Superior temporal gyrus (tissue), 1 donor: ENCODE data around the gene DNAJB1.
"Not testable (repeated sequence)": the region's sequence is repeated elsewhere in the genome, so short reads cannot be mapped to it uniquely, and the experiment has no call there.

Experiments
- DNase-seq: peaks from one replicate; pipeline ENCODE4 v3.0.0-alpha.2; 2016; ENCODE audit errors: extremely low spot score

DNAJB1 gene

DNA sequence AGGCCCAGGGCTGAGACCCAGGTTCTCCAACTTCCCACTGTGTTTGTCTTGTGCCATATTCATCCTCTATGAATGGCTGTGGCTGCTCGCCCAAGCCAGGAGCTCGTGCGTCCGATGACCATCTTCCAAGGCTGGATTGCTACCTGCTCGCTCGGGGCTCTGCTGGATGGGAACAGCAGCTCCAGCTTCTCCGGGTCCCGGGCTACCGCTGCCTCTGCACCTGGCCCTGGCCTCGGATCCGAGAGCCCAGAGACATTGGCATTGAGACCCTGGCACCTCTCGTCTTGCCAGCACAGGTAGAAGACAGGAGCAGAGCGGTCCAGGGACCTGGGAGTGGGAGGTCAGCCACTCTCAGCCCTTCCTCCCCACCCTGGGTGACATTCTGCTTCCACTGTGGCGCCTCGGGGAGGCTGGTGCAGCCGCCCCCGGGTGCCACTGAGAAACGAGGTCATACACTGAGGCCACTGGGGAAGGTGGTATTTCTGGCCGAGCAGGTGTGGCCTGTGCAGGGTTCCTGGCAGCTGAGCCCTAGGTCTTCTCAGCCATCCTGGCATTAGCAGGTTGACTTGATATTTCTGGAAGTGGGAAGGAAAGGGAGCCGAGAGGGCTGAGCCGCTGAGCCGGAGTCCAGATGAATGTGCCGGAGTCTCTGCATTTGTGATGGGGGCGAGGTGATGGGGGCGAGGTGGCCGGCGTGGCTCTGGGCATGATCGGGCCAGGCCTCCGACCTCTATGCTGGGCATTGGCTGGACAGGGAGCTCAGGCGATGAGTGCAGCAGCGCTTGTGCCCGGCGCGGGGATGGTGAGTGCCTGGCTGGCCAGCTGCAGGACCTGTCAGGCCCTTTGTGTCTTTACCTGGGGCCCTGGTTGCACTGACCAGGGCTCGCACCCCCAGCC is 35.1 kb upstream of the DNAJB1 start:
- DNase-seq: no peak

DNA sequence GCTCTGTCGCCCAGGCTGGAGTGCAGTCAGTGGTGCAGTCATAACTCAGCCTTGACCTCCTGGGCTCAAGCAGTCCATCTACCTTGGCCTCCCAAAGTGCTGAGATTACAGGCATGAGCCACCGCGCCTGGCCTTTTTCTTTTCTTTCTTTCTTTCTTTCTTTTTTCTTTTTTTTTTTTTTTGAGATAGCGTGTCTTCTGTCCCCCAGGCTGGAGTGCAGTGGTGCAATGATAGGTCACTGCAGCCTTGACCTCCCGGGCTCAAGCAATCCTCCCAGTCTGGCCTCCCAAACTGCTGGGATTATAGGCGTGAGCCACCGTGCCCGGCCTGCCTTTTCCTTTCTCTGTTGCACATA is 33.8 kb upstream of the DNAJB1 start:
- not testable (repeated sequence) for DNase-seq

DNA sequence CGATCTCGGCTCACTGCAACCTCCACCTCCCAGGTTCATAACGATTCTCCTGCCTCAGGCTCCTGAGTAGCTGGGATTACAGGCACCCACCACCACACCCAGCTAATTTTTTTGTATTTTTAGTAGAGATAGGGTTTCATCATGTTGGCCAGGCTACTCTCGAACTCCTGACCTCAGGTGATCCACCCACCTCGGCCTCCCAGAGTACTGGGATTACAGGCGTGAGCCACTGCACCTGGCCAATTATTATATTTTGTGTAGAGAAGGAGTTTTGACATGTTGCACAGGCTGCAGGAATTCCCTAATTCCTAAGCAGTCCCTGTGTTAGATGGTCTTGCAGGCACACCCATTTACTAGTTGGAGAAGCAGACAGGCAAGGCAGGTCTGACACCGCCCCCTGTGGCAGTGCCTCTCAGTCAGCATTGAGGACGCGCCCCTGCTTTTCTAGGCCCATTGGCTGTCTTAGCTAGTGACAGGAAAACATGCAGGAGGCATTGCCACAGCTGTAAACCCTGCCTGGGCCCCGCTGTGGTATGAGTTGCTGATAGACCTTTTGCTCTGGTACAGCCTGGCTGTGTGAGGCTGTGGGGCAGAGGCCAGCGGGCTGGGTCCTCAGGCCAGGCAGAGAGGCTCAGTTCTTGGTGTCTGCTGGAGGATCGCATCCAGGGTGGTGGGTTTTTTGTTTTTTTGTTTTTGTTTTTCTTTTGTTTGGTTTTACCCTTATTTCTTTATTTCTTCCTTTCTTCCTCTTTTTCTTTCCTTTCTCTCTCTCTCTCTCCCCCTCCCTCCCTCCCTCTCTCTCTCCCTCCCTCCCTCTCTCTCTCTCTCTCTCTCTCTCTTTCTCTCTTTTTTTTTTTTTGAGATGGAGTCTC is 33.2 kb upstream of the DNAJB1 start:
- DNase-seq: peak; percentile 55

DNA sequence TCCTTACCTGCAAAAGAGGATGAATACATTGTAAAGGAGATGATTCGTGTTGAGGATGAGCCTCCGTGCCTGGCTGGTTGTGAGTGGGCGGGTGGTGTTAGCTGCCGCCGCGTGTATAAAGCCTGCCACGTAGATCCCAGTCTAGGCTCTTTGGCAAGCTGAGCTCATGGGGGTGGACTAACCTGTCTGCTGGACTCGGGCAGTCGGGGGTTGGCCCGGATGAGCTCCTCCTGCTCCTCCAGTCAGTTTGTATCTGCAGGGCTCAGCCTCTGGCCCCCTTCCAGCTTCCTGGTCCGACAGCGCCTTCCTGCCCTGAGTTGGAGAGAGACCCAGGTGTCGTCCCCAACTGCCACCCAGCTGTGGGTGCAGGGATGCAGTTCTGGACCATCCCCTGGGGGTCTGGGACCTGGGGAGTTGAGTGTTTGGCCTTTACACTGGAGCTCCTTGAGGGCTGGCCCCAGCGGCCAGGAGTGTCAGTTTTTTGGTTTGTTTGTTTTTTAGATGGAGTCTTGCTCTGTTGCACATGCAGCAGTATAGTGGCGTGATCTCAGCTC is 32.1 kb upstream of the DNAJB1 start:
- DNase-seq: no peak

DNA sequence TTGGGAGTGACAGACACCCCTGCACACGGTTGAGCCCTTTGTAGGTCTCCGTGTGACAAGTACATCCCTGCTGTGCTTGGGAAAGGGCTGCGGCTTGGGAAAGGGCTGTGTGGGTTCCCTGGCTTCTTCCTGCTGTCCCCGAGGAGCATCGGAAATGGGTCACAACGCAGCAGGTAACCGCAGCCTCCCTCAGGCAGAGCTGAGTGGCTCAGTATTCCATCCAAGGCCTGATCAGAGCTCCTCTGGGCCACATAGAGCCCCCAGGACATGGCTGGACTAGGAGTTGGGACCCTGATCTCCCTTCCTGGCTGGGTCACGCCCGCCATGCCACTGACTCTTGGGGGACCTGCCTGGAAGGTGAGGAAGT is 27.5 kb upstream of the DNAJB1 start:
- no peak for DNase-seq

DNA sequence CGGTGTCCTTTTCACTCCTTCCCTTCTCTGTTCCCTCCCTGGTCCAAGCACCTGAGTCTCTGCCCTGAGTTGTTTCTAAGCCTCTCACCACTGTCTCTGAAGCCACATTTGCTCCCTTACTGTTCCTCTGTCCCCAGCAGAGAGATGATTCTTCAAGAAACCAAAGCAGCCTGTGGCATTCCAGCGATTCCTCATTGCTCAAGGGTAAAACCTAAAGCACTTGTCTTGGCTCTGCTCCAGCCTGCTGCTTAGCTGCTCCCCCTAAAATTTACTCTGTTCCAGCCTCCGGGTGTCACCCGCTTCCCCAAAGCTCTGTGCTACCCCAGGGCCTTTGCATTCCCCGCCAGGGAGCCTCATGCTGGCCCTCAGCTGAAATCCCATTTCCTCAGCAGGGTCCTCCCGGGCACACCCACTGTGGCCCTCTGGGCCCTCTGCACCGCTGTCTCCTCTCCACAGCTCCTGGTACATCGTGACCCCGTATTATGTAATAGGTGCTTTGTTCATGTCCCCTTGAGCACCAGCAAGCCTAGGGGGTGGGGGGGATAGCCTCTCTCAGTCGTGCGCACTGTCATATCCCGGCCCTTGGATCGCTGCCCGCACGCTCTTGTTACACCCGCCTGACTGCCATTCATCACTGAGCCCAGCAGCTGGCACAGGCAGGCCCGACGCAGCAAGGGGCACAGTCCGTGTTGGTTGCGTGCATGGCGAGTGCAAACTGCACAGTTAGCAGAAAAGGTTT is 26.9 kb upstream of the DNAJB1 start:
- peak; percentile 94 for DNase-seq

DNA sequence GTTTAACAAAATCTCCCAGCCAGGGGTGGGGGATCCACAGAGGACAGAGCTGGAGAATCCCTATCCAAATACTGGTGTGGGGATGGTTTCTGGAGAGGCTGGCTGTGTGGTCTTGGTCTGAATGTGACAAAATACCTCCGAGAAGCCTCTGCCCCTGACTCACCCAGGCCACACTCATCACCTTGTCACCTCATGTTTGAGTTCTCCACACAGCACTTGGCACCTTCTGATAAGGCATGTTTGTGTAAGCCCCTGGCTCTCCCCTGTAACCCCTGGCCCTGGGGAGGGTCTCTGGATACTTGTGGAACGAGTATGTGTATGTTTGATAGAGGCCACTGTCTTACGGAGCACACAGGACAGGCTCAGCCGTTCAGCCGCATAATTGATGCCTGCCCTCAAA is 25.9 kb upstream of the DNAJB1 start:
- no peak for DNase-seq

DNA sequence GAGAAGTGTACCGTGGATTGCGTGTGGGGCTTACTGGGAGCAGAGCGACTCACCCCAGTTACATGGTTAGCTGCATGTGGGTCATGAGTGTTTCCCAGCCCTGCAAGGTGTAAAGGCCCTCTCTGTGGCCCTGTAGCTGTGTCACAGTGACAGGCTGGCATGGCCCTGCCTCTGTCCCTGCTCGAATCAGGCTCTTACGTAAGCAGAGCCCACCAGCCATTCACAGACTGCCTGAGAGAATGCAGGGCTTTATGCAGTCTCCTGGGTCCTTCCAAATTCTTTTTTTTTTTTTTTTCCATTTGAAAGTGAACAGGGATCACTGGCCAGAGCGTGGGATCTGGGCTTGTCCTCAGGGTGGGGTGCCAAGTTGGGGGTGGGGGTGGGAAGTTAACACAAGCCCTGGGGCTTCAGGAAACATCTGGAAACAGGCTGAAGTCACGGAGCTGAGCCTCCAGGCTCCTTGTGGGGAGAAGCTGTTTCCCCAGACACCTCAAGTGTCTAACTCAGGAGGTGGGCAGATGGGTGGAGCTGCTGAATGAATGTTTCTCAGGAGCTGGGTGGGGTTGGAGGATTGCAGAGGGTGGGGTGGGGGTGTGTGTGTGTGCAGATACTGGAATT is 24.6 kb upstream of the DNAJB1 start:
- no peak for DNase-seq

DNA sequence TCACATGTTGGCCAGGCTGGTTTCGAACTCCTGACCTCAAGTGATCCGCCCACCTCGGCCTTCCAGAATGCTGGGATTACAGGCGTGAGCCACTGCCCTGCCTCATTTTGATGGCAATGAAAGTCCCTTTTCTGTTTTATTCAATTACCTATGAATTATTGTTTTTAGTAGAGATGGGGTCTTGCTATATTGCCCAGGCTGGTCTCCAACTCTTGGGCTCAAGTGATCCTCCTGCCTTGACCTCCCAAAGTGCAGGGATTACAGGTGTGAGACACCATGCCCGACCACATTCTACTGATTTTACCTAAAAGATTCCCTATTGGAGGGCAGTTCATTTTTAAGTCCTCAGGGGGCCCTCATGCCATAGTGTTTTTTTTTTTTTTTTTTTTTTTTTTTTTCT is 23.8 kb upstream of the DNAJB1 start:
- not testable (repeated sequence) for DNase-seq

DNA sequence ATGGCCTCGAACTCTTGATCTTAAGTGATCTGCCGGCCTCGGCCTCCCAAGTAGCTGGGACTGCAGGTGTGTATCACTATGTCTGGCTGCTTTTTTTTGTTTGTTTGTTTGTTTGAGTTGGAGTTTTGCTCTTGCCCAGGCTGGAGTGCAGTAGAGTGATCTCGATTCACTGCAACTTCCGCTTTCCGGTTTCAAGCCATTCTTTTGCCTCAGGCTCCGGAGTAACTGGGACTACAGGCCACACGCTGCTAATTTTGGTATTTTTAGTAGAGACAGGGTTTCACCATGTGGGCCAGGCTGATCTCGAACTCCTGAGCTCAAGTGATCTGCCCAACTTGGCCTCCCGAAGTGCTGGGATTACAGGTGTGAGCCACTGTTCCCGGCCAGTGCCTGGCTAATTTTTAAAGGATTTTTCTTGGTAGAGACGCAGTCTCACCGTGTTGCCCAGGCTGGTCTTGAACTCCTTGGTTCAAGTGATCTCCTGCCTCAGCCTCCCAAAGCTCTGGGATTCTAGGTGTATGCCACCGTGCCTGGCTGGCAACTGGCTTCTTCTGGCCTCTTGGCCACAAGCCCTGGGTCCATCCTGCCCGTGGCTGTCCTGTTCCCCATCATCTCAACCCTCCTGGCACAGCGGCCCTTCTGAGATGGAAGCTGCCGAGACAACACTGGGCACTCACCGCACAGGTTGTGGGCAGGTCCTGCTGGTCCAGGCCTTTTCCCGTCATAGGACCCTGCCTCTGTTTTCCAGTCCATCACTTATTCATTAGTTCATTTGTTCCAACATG is 22.7 kb upstream of the DNAJB1 start:
- no peak for DNase-seq

DNA sequence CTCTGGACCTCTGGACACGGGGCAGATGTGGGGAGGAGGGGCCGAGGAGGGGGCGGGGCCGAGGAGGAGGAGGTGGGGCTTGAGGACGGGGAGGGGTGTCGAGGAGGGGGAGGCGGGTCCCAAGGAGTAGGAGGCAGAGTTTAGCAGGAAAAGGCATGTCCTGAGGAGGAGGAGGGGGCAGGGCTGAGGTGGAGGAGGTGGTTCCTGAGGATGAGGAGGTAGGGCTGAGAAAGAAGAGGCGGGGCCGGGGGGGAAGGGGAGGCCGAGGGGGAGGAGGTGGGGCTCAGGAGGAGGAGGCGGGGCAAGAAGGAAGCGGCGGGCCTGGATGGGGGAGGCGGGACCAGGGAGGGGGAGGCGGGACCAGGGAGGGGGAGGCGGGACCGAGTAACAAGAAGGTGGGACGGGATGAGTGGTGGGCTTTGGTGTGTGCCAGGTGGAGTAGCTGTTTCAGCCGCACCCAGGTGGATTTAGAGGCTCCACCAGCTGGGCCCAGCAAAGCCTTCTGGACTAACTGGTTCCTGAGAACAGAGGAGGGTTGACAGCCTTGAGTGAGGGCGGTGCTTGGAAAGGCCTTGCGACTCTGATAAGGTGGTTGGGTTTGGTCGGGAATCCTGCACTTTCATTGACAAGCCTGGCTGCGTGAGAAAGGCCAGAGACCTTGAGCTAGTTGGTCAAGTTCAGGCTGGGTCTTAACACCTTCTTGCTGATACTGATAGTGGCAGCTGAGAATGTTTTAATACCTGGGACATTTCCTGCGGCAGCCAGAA is 18.9 kb upstream of the DNAJB1 start:
- no peak for DNase-seq

DNA sequence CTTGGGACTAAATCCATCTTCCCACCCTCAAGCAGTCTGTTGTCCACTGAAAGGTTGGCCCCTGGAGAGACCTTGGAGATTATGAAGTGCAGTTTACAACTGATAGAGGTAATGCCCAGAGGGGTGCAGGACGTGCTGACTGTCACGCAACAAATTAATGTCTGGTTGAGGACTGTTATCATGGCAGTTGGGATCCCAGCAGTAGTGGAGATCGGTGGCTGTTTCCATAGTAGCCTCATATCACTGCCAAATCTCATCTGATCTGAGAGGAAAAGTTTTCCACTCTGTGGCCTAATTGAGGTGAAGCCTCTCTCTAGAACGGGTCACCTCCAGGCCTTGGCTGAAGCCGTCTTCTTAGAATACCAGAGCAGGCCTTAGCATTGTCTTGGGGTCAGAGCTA is 15.3 kb upstream of the DNAJB1 start:
- no peak for DNase-seq

DNA sequence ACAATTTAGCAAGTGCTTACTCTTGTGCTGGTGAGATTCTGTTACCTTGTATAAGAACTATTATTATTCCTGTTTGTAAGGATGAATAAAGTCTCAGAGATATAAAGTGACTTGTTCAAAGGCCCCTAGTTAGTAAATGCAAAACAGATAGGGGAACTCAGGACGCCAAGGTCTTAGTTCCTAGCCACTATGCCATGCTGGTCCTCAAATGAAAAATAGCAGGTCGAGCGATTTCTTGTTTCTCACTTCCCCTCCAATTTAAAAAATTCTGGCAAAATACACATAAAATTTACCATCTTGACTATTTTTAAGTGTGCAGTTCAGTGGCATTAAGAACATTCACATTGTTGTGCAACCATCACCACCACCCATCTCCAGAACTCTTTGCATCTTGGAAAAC is 12.3 kb upstream of the DNAJB1 start:
- no peak for DNase-seq

DNA sequence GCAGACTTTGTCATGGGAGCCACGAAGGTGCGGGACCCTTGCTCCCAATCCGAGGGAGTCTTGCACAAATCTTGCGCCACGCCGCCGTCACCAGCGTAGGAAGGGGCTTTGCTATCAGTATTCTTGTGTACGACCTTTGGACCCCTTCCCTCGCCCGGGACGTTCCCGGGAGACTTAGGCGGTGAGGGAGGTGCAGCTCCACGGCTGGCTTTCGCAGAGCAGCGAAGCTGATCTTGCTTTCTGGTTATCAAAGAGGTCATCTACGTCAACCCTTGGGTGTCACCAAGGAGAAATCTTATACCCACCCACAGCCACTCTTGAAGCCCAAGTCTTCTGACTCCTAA is 11.8 kb upstream of the DNAJB1 start:
- peak; percentile 43 for DNase-seq

DNA sequence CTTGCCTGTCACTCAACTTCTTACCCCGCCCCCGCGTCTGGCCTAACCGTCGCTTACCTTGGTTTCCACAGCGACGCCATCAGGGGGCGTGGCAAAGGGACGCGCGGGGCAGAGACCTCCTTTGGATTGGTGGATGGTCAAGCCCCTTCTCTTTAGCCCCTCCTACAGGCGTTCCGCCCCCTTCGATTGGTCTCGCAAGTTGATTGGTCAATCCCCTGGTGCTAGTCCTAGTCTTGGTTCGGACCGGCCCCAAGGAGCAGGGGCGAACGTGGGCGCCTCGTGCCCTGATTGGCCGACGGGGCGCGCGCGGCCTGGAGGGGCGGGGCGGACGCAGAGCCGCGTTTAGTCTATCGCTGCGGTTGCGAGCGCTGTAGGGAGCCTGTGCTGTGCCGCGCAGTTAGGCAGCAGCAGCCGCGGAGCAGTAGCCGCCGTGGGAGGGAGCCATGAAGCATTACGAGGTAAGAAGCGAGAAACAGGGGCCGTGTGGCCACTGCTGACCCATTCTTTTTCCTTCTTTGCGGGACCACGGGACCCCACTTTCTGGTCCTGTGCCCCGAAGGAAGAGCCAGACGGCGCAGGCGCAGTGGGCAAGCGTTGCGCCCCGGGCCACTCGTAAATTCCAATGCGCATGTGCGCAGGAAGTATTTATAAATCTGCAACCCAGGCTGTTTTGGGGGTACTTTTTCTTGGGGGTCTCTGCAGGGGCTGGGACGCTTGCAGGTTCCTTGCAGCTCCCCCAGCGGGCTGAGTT is 11.2 kb upstream of the DNAJB1 start, which contains the start of gene TECR:
TSS of gene TECR (plus strand) at position 341 of the 751 bp plus-strand sequence. CDS start at position 444, 103 bp downstream.
- peak; percentile 100 for DNase-seq

DNA sequence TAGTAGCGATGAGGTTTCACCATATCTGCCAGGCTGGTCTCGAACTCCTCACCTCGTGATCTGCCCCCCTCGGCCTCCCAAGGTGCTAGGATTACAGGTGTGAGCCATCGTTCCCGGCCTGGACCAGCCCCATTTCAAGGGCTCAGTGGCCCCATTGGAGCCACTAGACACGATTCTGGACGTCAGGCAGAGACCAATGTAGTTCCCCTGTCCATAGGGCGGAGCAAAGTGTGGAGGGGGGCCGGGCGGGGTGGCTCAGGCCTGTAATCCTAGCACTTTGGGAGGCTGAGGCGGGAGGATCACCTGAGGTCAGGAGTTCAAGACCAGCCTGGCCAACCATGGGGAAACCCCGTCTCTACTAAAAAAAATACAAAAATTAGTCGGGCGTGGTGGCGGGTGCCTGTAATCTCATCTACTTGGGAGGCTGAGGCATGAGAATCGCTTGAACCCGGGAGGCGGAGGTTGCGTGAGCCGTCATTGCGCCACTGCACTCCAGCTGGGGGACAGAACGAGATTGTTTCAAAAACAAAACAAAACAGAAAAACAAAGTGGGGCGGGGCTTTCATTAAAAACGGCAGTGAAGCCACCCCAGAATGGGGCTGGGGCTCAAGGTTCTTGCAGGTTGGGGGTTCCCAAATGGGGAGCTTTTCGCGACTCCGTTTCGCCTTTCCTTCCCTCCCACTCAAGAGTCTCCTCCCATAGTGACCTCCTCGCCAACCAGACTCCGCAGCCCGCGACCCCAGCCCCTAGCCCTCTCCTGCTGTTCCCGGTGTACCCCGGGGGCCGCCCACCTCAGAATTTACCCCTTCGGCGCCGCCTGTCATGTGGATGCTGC is 10.4 kb upstream of the DNAJB1 start:
- no peak for DNase-seq

DNA sequence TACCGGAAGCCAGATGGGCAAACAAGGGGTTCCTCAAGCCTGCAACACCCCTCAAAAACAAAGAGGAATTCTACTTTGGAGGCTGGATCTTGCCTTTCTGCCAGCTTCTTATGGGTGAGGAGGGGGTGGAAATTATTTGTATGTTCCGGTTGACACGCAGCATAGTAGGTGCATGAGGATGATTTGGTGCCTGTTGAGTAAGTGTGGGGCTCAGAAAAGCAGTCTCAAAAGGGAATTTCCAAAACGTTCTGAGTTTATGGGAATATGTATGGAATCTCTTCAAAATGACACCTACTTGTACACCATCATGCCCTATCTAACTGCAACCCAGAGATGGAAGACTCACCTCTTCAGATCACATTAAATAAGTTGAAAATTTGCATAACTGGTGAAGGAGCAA is 8.2 kb upstream of the DNAJB1 start:
- DNase-seq: no peak

DNA sequence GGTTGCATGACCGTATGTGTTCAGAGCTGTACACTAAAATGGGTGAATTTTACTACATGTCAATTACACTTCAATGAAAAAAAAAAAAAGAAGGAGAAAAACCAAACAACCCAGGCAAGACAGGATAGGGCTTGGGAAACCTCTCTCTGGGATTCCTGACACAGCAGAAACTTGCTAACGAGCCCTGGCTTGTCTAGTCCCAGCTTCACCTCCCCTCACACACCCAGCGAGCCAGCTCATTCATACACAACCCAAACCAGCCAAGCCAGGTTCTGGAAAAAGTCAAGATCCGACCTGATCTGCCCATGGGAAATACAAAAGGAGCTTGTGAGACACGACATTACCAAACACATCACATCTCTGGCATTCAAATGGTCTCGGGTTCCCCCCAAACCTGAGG is 7.5 kb upstream of the DNAJB1 start:
- no peak for DNase-seq
